HK-2 (cell line): Measurements from ENCODE around the gene TMEM132D.

Experiments used
- DNase-seq: peaks from one replicate; pipeline ENCODE4 v3.0.0-alpha.2; 2018; ENCODE audit not compliant: unreplicated experiment

TMEM132D gene

GRCh38 chr12:129534966-129535750, 368.7 kb downstream of the TMEM132D start:
- DNase-seq, result no peak

- no peak for DNase-seq
Observed at GRCh38 chr12:129532707-129533499, 370.9 kb downstream of the TMEM132D start.

- DNase-seq, result no peak
Observed at GRCh38 chr12:129532082-129532481, 371.7 kb downstream of the TMEM132D start.

- DNase-seq, result peak; percentile 31
Observed at GRCh38 chr12:129530984-129531383, 372.8 kb downstream of the TMEM132D start.

GRCh38 chr12:129530517-129530916, 373.3 kb downstream of the TMEM132D start:
- DNase-seq, result no peak

- DNase-seq, result no peak
Observed at GRCh38 chr12:129527506-129527905, 376.3 kb downstream of the TMEM132D start.

- no peak for DNase-seq
Observed at GRCh38 chr12:129523621-129524020, 380.2 kb downstream of the TMEM132D start.

GRCh38 chr12:129520739-129521138, 383.1 kb downstream of the TMEM132D start:
- DNase-seq, result no peak

- no peak for DNase-seq
Observed at GRCh38 chr12:129503802-129504201, 400.0 kb downstream of the TMEM132D start.

GRCh38 chr12:129496226-129496625, 407.6 kb downstream of the TMEM132D start:
- DNase-seq, result no peak

GRCh38 chr12:129494766-129495165, 409.1 kb downstream of the TMEM132D start:
- DNase-seq, result no peak

GRCh38 chr12:129494260-129494659, 409.6 kb downstream of the TMEM132D start:
- DNase-seq, result no peak

- DNase-seq, result no peak
Observed at GRCh38 chr12:129489100-129489676, 414.6 kb downstream of the TMEM132D start.

- DNase-seq, result no peak
Observed at GRCh38 chr12:129486931-129487330, 416.9 kb downstream of the TMEM132D start.

GRCh38 chr12:129483111-129483893, 420.5 kb downstream of the TMEM132D start:
- no peak for DNase-seq

GRCh38 chr12:129481921-129482320, 421.9 kb downstream of the TMEM132D start:
- DNase-seq, result no peak

- DNase-seq, result no peak
Observed at GRCh38 chr12:129470196-129470595, 433.6 kb downstream of the TMEM132D start.

GRCh38 chr12:129467726-129468125, 436.1 kb downstream of the TMEM132D start:
- DNase-seq, result no peak

- DNase-seq, result no peak
Observed at GRCh38 chr12:129467289-129467688, 436.5 kb downstream of the TMEM132D start.

- no peak for DNase-seq
Observed at GRCh38 chr12:129466499-129466898, 437.3 kb downstream of the TMEM132D start.

GRCh38 chr12:129459886-129460285, 443.9 kb downstream of the TMEM132D start:
- no peak for DNase-seq

- no peak for DNase-seq
Observed at GRCh38 chr12:129446696-129447095, 457.1 kb downstream of the TMEM132D start.
